ENCODE results near the gene MAK. TPM values are rescaled to one million over a fixed set of nuclear protein-coding genes. Genes with fewer than 3 reads are reported as not detected.
"Not testable (repeated sequence)": the region's sequence is repeated elsewhere in the genome, so short reads cannot be mapped to it uniquely, and the experiment has no call there.

The MAK gene
- total RNA-seq, 2 donors from 2014 or later: 0.06 TPM; not detected in 1

GRCh38 chr6:10742251-10742650 is 96.1 kb downstream of the MAK start:
- DNase-seq (no peak), ATAC-seq (no peak)
- intact Hi-C loops (cut with DNase I, micrococcal nuclease): no loop called here

GRCh38 chr6:10741643-10742042 is 96.7 kb downstream of the MAK start:
- DNase-seq; ATAC-seq; intact Hi-C loops (cut with DNase I, micrococcal nuclease): not testable (repeated sequence)

- intact Hi-C loops (cut with DNase I, micrococcal nuclease): no loop called here
- DNase-seq (no peak), ATAC-seq (no peak)
Measured at GRCh38 chr6:10740061-10740460, 98.3 kb downstream of the MAK start.

- ATAC-seq (no peak), DNase-seq (no peak)
- intact Hi-C loops (cut with DNase I, micrococcal nuclease): no loop called here
Measured at GRCh38 chr6:10736731-10737130, 101.6 kb downstream of the MAK start.

- intact Hi-C loops (cut with DNase I, micrococcal nuclease): no loop called here
- DNase-seq: no peak
- no peak for ATAC-seq
Measured at GRCh38 chr6:10733863-10734262, 104.5 kb downstream of the MAK start.

- intact Hi-C loops (cut with DNase I, micrococcal nuclease): no loop called here
- no peak for DNase-seq
- no peak for ATAC-seq
Measured at GRCh38 chr6:10733151-10733715, 105.1 kb downstream of the MAK start.

- ATAC-seq (no peak), DNase-seq (no peak)
- intact Hi-C loops (cut with DNase I, micrococcal nuclease): no loop called here
Measured at GRCh38 chr6:10730254-10730653, 108.1 kb downstream of the MAK start.

- intact Hi-C loops (cut with DNase I, micrococcal nuclease): no loop called here
- no peak for ATAC-seq
Measured at GRCh38 chr6:10725716-10726115, 112.6 kb downstream of the MAK start.

GRCh38 chr6:10725044-10725443 is 113.3 kb downstream of the MAK start:
- intact Hi-C loops (cut with DNase I, micrococcal nuclease): no loop called here
- no peak for ATAC-seq
- no peak for DNase-seq

More at GRCh38 chr6:10725716-10726115, 112.6 kb downstream of the MAK start:
- DNase-seq: no peak

GRCh38 chr6:10723567-10723881 is 114.8 kb downstream of the MAK start:
- intact Hi-C loops (cut with DNase I, micrococcal nuclease): no loop called here
- ATAC-seq: peak; percentile 28

GRCh38 chr6:10722820-10723566 is 115.3 kb downstream of the MAK start, which contains the start of gene TMEM14C:
TMEM14C (plus strand) TSS chr6:10723070; CDS start chr6:10724614, 1,544 bp downstream.
- DNase-seq (peak; percentile 99), ATAC-seq (peak; percentile 97)
- intact Hi-C loops (cut with DNase I, micrococcal nuclease): no loop called here

More at GRCh38 chr6:10723567-10723881, 114.8 kb downstream of the MAK start:
- DNase-seq: peak in 1 of 2 donors; percentile 32

- intact Hi-C loops (cut with DNase I, micrococcal nuclease): no loop called here
- no peak for ATAC-seq
Measured at GRCh38 chr6:10722570-10722819, 115.8 kb downstream of the MAK start.

GRCh38 chr6:10721850-10722569 is 116.3 kb downstream of the MAK start:
- ATAC-seq (no peak), DNase-seq (no peak)
- intact Hi-C loops (cut with DNase I, micrococcal nuclease): no loop called here

More at GRCh38 chr6:10722570-10722819, 115.8 kb downstream of the MAK start:
- no peak for DNase-seq

GRCh38 chr6:10720960-10721849 is 117.1 kb downstream of the MAK start:
- intact Hi-C loops (cut with DNase I, micrococcal nuclease); ATAC-seq: not testable (repeated sequence)
- DNase-seq: peak in 1 of 2 donors; percentile 36

GRCh38 chr6:10720265-10720959 is 117.9 kb downstream of the MAK start:
- intact Hi-C loops (cut with DNase I, micrococcal nuclease): no loop called here
- peak; percentile 12 for ATAC-seq
- DNase-seq: peak; percentile 44 to 63

- ATAC-seq (no peak), DNase-seq (peak; percentile 45 to 54)
- intact Hi-C loops (cut with DNase I, micrococcal nuclease): no loop called here
Measured at GRCh38 chr6:10719964-10720264, 118.4 kb downstream of the MAK start.

- ATAC-seq (no peak), DNase-seq (no peak)
- intact Hi-C loops (cut with DNase I, micrococcal nuclease): no loop called here
Measured at GRCh38 chr6:10719296-10719963, 118.9 kb downstream of the MAK start.

- DNase-seq (no peak), ATAC-seq (no peak)
- intact Hi-C loops (cut with DNase I, micrococcal nuclease): no loop called here
Measured at GRCh38 chr6:10713962-10714361, 124.4 kb downstream of the MAK start.

Data from left colon (tissue), 2 donors.